IMR-90 (cell line): ENCODE measurements around the gene WWC1. TPM values are rescaled to one million over a fixed set of nuclear protein-coding genes. Genes with fewer than 3 reads are reported as not detected.
A peak's percentile ranks its signal among the peaks of the same experiment; 100 is the strongest.

Experiments used
- ATAC-seq: fragments of 200-7000 bp; cut with Tn5 transposase; 2 replicates; pipeline ENCODE4 v1.9.1; 2020; ENCODE audit warnings: low read depth, mild to moderate bottlenecking, moderate library complexity
- BruUV-seq: library from RNA; stranded (reverse); fragments of 400-500 nt; replicated peaks from 2 replicates; lab custom pipeline; 2021; lab: Mats Ljungman, UMichigan
- CTCF ChIA-PET: fragments of 300-600 bp; formaldehyde crosslinking; extraction: SDS; loops from one replicate; lab custom pipeline; 2021; ENCODE audit warnings: antibody characterized with exemption; lab: Yijun Ruan, JAX
- POLR2A ChIA-PET: fragments of 300-600 bp; sonication (Branson Sonifier 250); formaldehyde crosslinking; loops from one replicate; lab custom pipeline; 2022; ENCODE audit warnings: antibody characterized with exemption; ENCODE audit not compliant: unreplicated experiment; lab: Charles Lee
- DNase-seq: peaks from one replicate; pipeline ENCODE4 v3.0.0; 2013
- H2AFZ ChIP-seq: replicated peaks from 2 replicates; pipeline ENCODE3; 2013; ENCODE audit warnings: low read length, mild to moderate bottlenecking; ENCODE audit not compliant: poor library complexity
- H2AK5ac ChIP-seq: 2 replicates; pipeline ENCODE4 v1.6.1; 2013; ENCODE audit warnings: low read depth, low read length, inconsistent platforms
- H2AK9ac ChIP-seq: replicated peaks from 2 replicates; pipeline ENCODE3; 2013; ENCODE audit warnings: mild to moderate bottlenecking, low read depth, low read length, moderate library complexity; ENCODE audit not compliant: poor library complexity
- H2BK120ac ChIP-seq: 2 replicates; pipeline ENCODE4 v1.6.1; 2013; ENCODE audit warnings: low read depth, low read length, inconsistent platforms
- H2BK15ac ChIP-seq: 3 replicates; pipeline ENCODE4 v1.6.1; 2013; ENCODE audit warnings: low read depth, low read length, inconsistent platforms
- H2BK20ac ChIP-seq: 2 replicates; pipeline ENCODE4 v1.6.1; 2013; ENCODE audit warnings: low read depth, mild to moderate bottlenecking, inconsistent platforms, low read length, moderate library complexity
- H2BK5ac ChIP-seq: 2 replicates; pipeline ENCODE4 v1.6.1; 2013; ENCODE audit warnings: mild to moderate bottlenecking, low read depth, low read length, inconsistent platforms; ENCODE audit not compliant: poor library complexity, severe bottlenecking
- H3K14ac ChIP-seq: replicated peaks from 2 replicates; pipeline ENCODE4 v1.6.1; 2013; ENCODE audit warnings: low read depth, low read length, inconsistent platforms
- H3K18ac ChIP-seq: 2 replicates; pipeline ENCODE4 v1.6.1; 2013; ENCODE audit warnings: low read depth, low read length, control low read depth
- H3K23ac ChIP-seq: 2 replicates; pipeline ENCODE4 v1.6.1; 2013; ENCODE audit warnings: low read depth, low read length, inconsistent platforms
- H3K27ac ChIP-seq: 2 replicates; pipeline ENCODE4 v1.5.1; 2013; ENCODE audit warnings: mild to moderate bottlenecking, control low read depth, low read length; ENCODE audit not compliant: insufficient read depth
- H3K27me3 ChIP-seq: 2 replicates; pipeline ENCODE4 v1.6.1; 2013; ENCODE audit warnings: low read length; ENCODE audit not compliant: control insufficient read depth, insufficient read depth
- H3K36me3 ChIP-seq: 2 replicates; pipeline ENCODE4 v1.6.1; 2013; ENCODE audit warnings: low read length, mixed read lengths; ENCODE audit not compliant: control insufficient read depth, insufficient read depth
- H3K4ac ChIP-seq: 2 replicates; pipeline ENCODE4 v1.6.1; 2013; ENCODE audit warnings: low read depth, low read length, inconsistent platforms
- H3K4me1 ChIP-seq: 2 replicates; pipeline ENCODE4 v1.6.1; 2013; ENCODE audit warnings: low read length, mixed read lengths; ENCODE audit not compliant: control insufficient read depth, insufficient read depth
- H3K4me2 ChIP-seq: 2 replicates; pipeline ENCODE4 v1.6.1; 2013; ENCODE audit warnings: low read depth, mild to moderate bottlenecking, control low read depth, low read length, moderate library complexity
- H3K4me3 ChIP-seq: 2 replicates; pipeline ENCODE4 v1.5.1; 2013; ENCODE audit warnings: low read depth, mild to moderate bottlenecking, control low read depth, low read length, moderate library complexity; ENCODE audit not compliant: insufficient read depth
- H3K56ac ChIP-seq: 2 replicates; pipeline ENCODE4 v1.6.1; 2013; ENCODE audit warnings: low read length, inconsistent platforms; ENCODE audit not compliant: insufficient read depth; ENCODE audit errors: extremely low read depth
- H3K79me1 ChIP-seq, 2 experiments: 2 replicates each; pipeline ENCODE4 v1.6.1; 2013; ENCODE audit warnings: low read length in 2 of 2, inconsistent platforms in 1 of 2, low read depth in 1 of 2
- H3K9ac ChIP-seq: 2 replicates; pipeline ENCODE4 v1.6.1; 2013; ENCODE audit warnings: low read depth, low read length, control low read depth
- H3K9me1 ChIP-seq: 2 replicates; pipeline ENCODE4 v1.6.1; 2013; ENCODE audit warnings: low read length, inconsistent platforms; ENCODE audit not compliant: insufficient read depth
- H3K9me3 ChIP-seq: 2 replicates; pipeline ENCODE4 v1.6.1; 2013; ENCODE audit warnings: low read length; ENCODE audit not compliant: control insufficient read depth, insufficient read depth
- H4K20me1 ChIP-seq: 2 replicates; pipeline ENCODE4 v1.6.1; 2013; ENCODE audit warnings: low read length, inconsistent platforms; ENCODE audit not compliant: insufficient read depth
- H4K5ac ChIP-seq: 2 replicates; pipeline ENCODE4 v1.6.1; 2013; ENCODE audit warnings: mild to moderate bottlenecking, low read depth, low read length, control low read depth
- H4K8ac ChIP-seq, 2 experiments: 2 replicates each; pipeline ENCODE4 v1.6.1; 2013; ENCODE audit warnings: low read depth in 2 of 2, low read length in 2 of 2, control low read depth in 1 of 2, inconsistent platforms in 1 of 2
- H4K91ac ChIP-seq: 2 replicates; pipeline ENCODE4 v1.6.1; 2013; ENCODE audit warnings: low read depth, low read length, inconsistent platforms; ENCODE audit not compliant: insufficient read depth
- BHLHE40 ChIP-seq: fragments of 150-350 bp; IDR thresholded peaks from 2 replicates; pipeline ENCODE4 v1.6.1; 2016; ENCODE audit warnings: mild to moderate bottlenecking, low read depth, low read length
- CEBPB ChIP-seq: IDR thresholded peaks from 2 replicates; pipeline ENCODE4 v1.6.1; 2012; ENCODE audit warnings: low read depth, low read length, improper control_type of control experiment
- NFE2L2 ChIP-seq: fragments of 150-350 bp; IDR thresholded peaks from 2 replicates; pipeline ENCODE4 v1.6.1; 2016; ENCODE audit warnings: low read depth, mild to moderate bottlenecking, low read length
- POLR2A ChIP-seq: IDR thresholded peaks from 2 replicates; pipeline ENCODE4 v1.6.1; 2012; ENCODE audit warnings: mild to moderate bottlenecking, low read depth, low read length
- SMC3 ChIP-seq: fragments of 150-350 bp; IDR thresholded peaks from 2 replicates; pipeline ENCODE4 v1.6.1; 2016; ENCODE audit warnings: low read depth, mild to moderate bottlenecking, antibody characterized with exemption, low read length, moderate library complexity
- WGBS, 2 experiments: methylation state at CpG; one replicate each; pipeline versions ENCODE4 v1.1.5 to v1.1.7; 2013; ENCODE audit warnings: missing lambda C conversion rate in 2 of 2; ENCODE audit not compliant: insufficient read length in 1 of 2; ENCODE audit errors: extremely low coverage in 2 of 2; 5-methylcytosine and 5-hydroxymethylcytosine counted together
- dilution Hi-C: fragments of 300-500 bp; cut with HindIII; formaldehyde crosslinking; loops from one replicate; pipeline ENCODE4 v1.14.3; 2018; ENCODE audit warnings: low sequenced_read_pairs; ENCODE audit not compliant: unreplicated experiment
- in situ Hi-C: fragments of 300-500 bp; cut with MboI; formaldehyde crosslinking; loops from 3 replicates; pipeline ENCODE4 v1.14.3; 2019; ENCODE audit warnings: low sequenced_read_pairs, inconsistent platforms, mixed read lengths
- intact Hi-C: fragments of 100-400 bp; cut with micrococcal nuclease; formaldehyde crosslinking; loops from 2 replicates; pipeline ENCODE4 v1.10.0; 2022
- polyA plus RNA-seq, 3 experiments: library from polyadenylated mRNA; depleted of rRNA; stranded (reverse); fragments of >200 nt; gene quantifications; 2 replicates each; pipeline ENCODE4 v1.2.3, GENCODE V29; 2012; ENCODE audit warnings: low replicate concordance in 1 of 3
- total RNA-seq: library from RNA; depleted of rRNA; stranded (reverse); fragments of >200 nt; gene quantifications from 2 replicates; pipeline ENCODE4 v1.2.3, GENCODE V29; 2012

The WWC1 gene
- total and polyA plus RNA-seq, 2 of the 4 experiments (the other 2 are of a cell fraction): 9.1 to 10.3 TPM

GRCh38 chr5:168318240-168318639 lies 26.8 kb downstream of the WWC1 start:
- H4K5ac ChIP-seq: no peak overlapping the region
- DNase-seq: no peak
- BruUV-seq: no TSS peak
- H4K20me1 ChIP-seq: no peaks in the 10 kb centered on the region
- no peak overlapping the region for H3K18ac ChIP-seq
- no peak overlapping the region; the same call in 2 of the 3 replicates for H2BK15ac ChIP-seq
- ATAC-seq: no peak
- H3K56ac ChIP-seq: no peak overlapping the region
- peak overlapping the region in 1 of 2 experiments; percentile 0; a peak in 1 of 4 replicates for H4K8ac ChIP-seq
- no peaks in the 10 kb centered on the region for H3K9me3 ChIP-seq
- peaks cover 29% of the 10 kb centered on the region for H3K4me1 ChIP-seq
- H3K4me2 ChIP-seq: no peak overlapping the region
- H2AFZ ChIP-seq: no peak overlapping the region
- no peaks in the 10 kb centered on the region for H3K36me3 ChIP-seq
- in situ Hi-C loops: no loop called here
- peaks cover 19 to 47% of the 10 kb centered on the region in 2 experiments; a peak in 3 of 4 replicates for H3K79me1 ChIP-seq
- 0 out of 2 replicates have a peak overlapping the region, but pooled peaks have one; percentile 53 for H3K14ac ChIP-seq
- no CpG with 5 or more reads among the region's 4 CpGs for WGBS, 2 experiments
- peak overlapping the region; percentile 90; the same call in 1 of the 2 replicates for H2BK20ac ChIP-seq
- H4K91ac ChIP-seq: no peak overlapping the region; the same call in 1 of the 2 replicates
- H2AK9ac ChIP-seq: no peak overlapping the region
- intact Hi-C loops: no loop called here
- no peaks in the 10 kb centered on the region for H3K27me3 ChIP-seq
- no peak overlapping the region for H3K23ac ChIP-seq
- peak overlapping the region; percentile 72; the same call in 1 of the 2 replicates for H3K4ac ChIP-seq
- H2AK5ac ChIP-seq: no peak overlapping the region
- H3K4me3 ChIP-seq: no peak overlapping the region
- peak overlapping the region; percentile 66 for H2BK120ac ChIP-seq
- H3K9me1 ChIP-seq: peaks cover 27% of the 10 kb centered on the region
- CTCF ChIA-PET: interaction anchor here (0.7 kb wide), 1 partner anchor 489 kb away, joined by 4 read pairs; no protein-coding TSS in a partner anchor
- POLR2A ChIA-PET: no interaction called here
- no peak overlapping the region for H3K27ac ChIP-seq
- peak overlapping the region; percentile 95 for H2BK5ac ChIP-seq
- dilution Hi-C loops: no loop called here
- TF ChIP-seq CEBPB (peak; percentile 79), POLR2A (no peak), NFE2L2 (no peak), BHLHE40 (no peak), SMC3 (no peak)
- no peak overlapping the region for H3K9ac ChIP-seq
